Measurements from ENCODE around the gene HHIPL1.

- no peak for TF ChIP-seq EZH2phosphoT487 (IDR thresholded peaks at IDR 0.05; ENCODE audit: borderline replicate concordance, low read length)
- TF ChIP-seq CTCF (IDR thresholded peaks at IDR 0.05; ENCODE audit: low read depth, low read length, poor library complexity, severe bottlenecking) = no peak
Observed at GRCh38 chr14:99696929-99697328, 52.0 kb downstream of the HHIPL1 start.

All from DOHH2 (cell line).